Measurements from ENCODE around the gene POLR1A.

GRCh38 chr2:85988914-85989270, 116.8 kb downstream of the POLR1A start:
- TF ChIP-seq POLR2A (IDR thresholded peaks at IDR 0.05; ENCODE audit: low read depth, low read length) = no peak
- TF ChIP-seq, protein P1, sequence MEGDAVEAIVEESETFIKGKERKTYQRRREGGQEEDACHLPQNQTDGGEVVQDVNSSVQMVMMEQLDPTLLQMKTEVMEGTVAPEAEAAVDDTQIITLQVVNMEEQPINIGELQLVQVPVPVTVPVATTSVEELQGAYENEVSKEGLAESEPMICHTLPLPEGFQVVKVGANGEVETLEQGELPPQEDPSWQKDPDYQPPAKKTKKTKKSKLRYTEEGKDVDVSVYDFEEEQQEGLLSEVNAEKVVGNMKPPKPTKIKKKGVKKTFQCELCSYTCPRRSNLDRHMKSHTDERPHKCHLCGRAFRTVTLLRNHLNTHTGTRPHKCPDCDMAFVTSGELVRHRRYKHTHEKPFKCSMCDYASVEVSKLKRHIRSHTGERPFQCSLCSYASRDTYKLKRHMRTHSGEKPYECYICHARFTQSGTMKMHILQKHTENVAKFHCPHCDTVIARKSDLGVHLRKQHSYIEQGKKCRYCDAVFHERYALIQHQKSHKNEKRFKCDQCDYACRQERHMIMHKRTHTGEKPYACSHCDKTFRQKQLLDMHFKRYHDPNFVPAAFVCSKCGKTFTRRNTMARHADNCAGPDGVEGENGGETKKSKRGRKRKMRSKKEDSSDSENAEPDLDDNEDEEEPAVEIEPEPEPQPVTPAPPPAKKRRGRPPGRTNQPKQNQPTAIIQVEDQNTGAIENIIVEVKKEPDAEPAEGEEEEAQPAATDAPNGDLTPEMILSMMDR (IDR thresholded peaks at IDR 0.05; ENCODE audit: extremely low read depth in 1 of 2, insufficient read depth in 1 of 2, low read depth in 1 of 2, low read length in 2 of 2) = no peak
- no peak for TF ChIP-seq FOS (IDR thresholded peaks at IDR 0.05; ENCODE audit: borderline replicate concordance, insufficient read depth, low read length)
- no peak for TF ChIP-seq EZH2 (IDR thresholded peaks at IDR 0.05; ENCODE audit: borderline replicate concordance, low read depth, low read length, severe bottlenecking)
- TF ChIP-seq MYC (IDR thresholded peaks at IDR 0.05; ENCODE audit: low read depth, low read length) = no peak
- TF ChIP-seq MAX (IDR thresholded peaks at IDR 0.05; ENCODE audit: insufficient read depth, insufficient read length) = no peak
- no peak for TF ChIP-seq GATA2 (IDR thresholded peaks at IDR 0.05; ENCODE audit: insufficient read depth, insufficient read length, low read depth, low read length)
- no peak for TF ChIP-seq JUN (IDR thresholded peaks at IDR 0.05; ENCODE audit: borderline replicate concordance, insufficient read depth, insufficient read length, low read depth)
- no peak for TF ChIP-seq POLR2AphosphoS5 (IDR thresholded peaks at IDR 0.05; ENCODE audit: insufficient read depth, low read depth, low read length)

Data from endothelial cell of umbilical vein (primary cell).